ENCODE measurements around the gene FAR2. TPM values are rescaled to one million over a fixed set of nuclear protein-coding genes. Genes with fewer than 3 reads are reported as not detected.
A peak's percentile ranks its signal among the peaks of the same experiment; 100 is the strongest.
"Not testable (repeated sequence)": the region's sequence is repeated elsewhere in the genome, so short reads cannot be mapped to it uniquely, and the experiment has no call there.

Gene FAR2
- total RNA-seq, 2 experiments from 2014 or later, result 7.8 to 8.1 TPM

- not testable (repeated sequence) for H3K4me3 Mint-ChIP-seq, H3K27me3 Mint-ChIP-seq
Observed at GRCh38 chr12:29138256-29138655, 10.8 kb upstream of the FAR2 start.

GRCh38 chr12:29138855-29139254 is 10.2 kb upstream of the FAR2 start:
- CTCF ChIA-PET; ATAC-seq; H3K27me3 Mint-ChIP-seq; H3K4me1 Mint-ChIP-seq; H3K9me3 Mint-ChIP-seq (ENCODE audit: low read depth); POLR2A ChIA-PET; H3K4me3 Mint-ChIP-seq; H3K36me3 Mint-ChIP-seq (ENCODE audit: low read depth); intact Hi-C loops (cut with DNase I, micrococcal nuclease); H3K27ac Mint-ChIP-seq; DNase-seq: not testable (repeated sequence)

More at GRCh38 chr12:29138256-29138655, 10.8 kb upstream of the FAR2 start:
- CTCF ChIA-PET; POLR2A ChIA-PET; H3K9me3 Mint-ChIP-seq (ENCODE audit: low read depth); H3K4me1 Mint-ChIP-seq; ATAC-seq; H3K27ac Mint-ChIP-seq; H3K36me3 Mint-ChIP-seq (ENCODE audit: low read depth); DNase-seq; intact Hi-C loops (cut with DNase I, micrococcal nuclease): not testable (repeated sequence)

- Mint-ChIP-seq H3K4me1 (peaks cover 16% of the 10 kb centered on the region), H3K4me3 (no peak overlapping the region), H3K36me3 (ENCODE audit: low read depth) (no peaks in the 10 kb centered on the region), H3K27ac (no peak overlapping the region), H3K9me3 (ENCODE audit: low read depth) (peaks cover 1% of the 10 kb centered on the region), H3K27me3 (peaks cover 14% of the 10 kb centered on the region)
- DNase-seq, result no peak
- ChIA-PET POLR2A (no interaction called here), CTCF (interaction anchor here (0.9 kb wide), 1 partner anchor 57 kb away, joined by 3 read pairs; no protein-coding TSS in a partner anchor)
- intact Hi-C loops (cut with DNase I, micrococcal nuclease), result no loop called here
- no peak for ATAC-seq
Observed at GRCh38 chr12:29145372-29146170, 3.5 kb upstream of the FAR2 start.

- Mint-ChIP-seq H3K36me3 (ENCODE audit: low read depth) (no peaks in the 10 kb centered on the region), H3K9me3 (ENCODE audit: low read depth) (peaks cover 1% of the 10 kb centered on the region), H3K27me3 (peaks cover 14% of the 10 kb centered on the region), H3K27ac (no peak overlapping the region), H3K4me3 (no peak overlapping the region), H3K4me1 (peaks cover 16% of the 10 kb centered on the region)
- no peak for DNase-seq
- POLR2A ChIA-PET, result no interaction called here
- ATAC-seq, result no peak
- CTCF ChIA-PET, result no interaction called here
- intact Hi-C loops (cut with DNase I, micrococcal nuclease), result no loop called here
Observed at GRCh38 chr12:29146196-29146595, 2.9 kb upstream of the FAR2 start.

GRCh38 chr12:29147731-29148595 is 1.1 kb upstream of the FAR2 start:
- DNase-seq (no peak), ATAC-seq (no peak)
- intact Hi-C loops (cut with DNase I, micrococcal nuclease), result loop anchor here (1.0 to 2.0 kb wide), 4 partner anchors 45 to 233 kb away; partner anchors contain the start of gene ERGIC2 (in 1 of the 2)
- H3K4me3 Mint-ChIP-seq, result peak overlapping the region; percentile 81
- no peaks in the 10 kb centered on the region for H3K36me3 Mint-ChIP-seq (ENCODE audit: low read depth)
- peak overlapping the region; percentile 43 for H3K27ac Mint-ChIP-seq
- H3K4me1 Mint-ChIP-seq, result peaks cover 16% of the 10 kb centered on the region
- no peaks in the 10 kb centered on the region for H3K9me3 Mint-ChIP-seq (ENCODE audit: low read depth)
- ChIA-PET POLR2A (interaction anchor here (0.6 kb wide), 2 partner anchors 167 to 189 kb away, joined by 3 to 4 read pairs; no protein-coding TSS in a partner anchor), CTCF (no interaction called here)
- peaks cover 14% of the 10 kb centered on the region for H3K27me3 Mint-ChIP-seq

DNA sequence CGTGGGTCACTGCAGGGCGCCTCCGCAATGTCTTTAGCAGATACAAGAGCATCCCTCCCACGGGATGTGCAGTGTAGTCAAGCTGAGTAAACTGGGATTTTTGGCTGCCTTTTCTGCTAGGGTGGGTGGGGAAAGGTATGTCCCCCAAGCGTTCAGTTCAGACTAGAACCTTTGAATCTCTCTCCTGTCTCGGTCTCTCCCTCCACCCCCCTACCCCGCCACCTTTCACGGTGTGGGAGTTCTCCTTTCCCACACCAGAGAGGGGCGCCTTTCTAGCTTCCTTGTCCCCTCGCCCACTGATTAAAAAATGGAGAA is 525 bp upstream of the FAR2 start:
- Mint-ChIP-seq H3K9me3 (ENCODE audit: low read depth) (no peaks in the 10 kb centered on the region), H3K4me3 (peak overlapping the region; percentile 81), H3K4me1 (peaks cover 16% of the 10 kb centered on the region), H3K27ac (peak overlapping the region; percentile 85), H3K36me3 (ENCODE audit: low read depth) (no peaks in the 10 kb centered on the region), H3K27me3 (peaks cover 14% of the 10 kb centered on the region)
- intact Hi-C loops (cut with DNase I, micrococcal nuclease), result loop anchor here (1.0 to 2.0 kb wide), 3 partner anchors 45 to 232 kb away; partner anchors contain the start of gene ERGIC2 (in 1 of the 2)
- peak; percentile 31 for ATAC-seq
- DNase-seq, result no peak
- ChIA-PET CTCF (no interaction called here), POLR2A (interaction anchor here (0.6 kb wide), 1 partner anchor 166 kb away, joined by 4 read pairs; no protein-coding TSS in a partner anchor)

GRCh38 chr12:29149691-29150281 is 708 bp downstream of the FAR2 start:
- peak overlapping the region; percentile 81 for H3K4me3 Mint-ChIP-seq
- ATAC-seq, result no peak
- H3K27ac Mint-ChIP-seq, result no peak overlapping the region
- POLR2A ChIA-PET, result no interaction called here
- H3K4me1 Mint-ChIP-seq, result peaks cover 16% of the 10 kb centered on the region
- H3K9me3 Mint-ChIP-seq (ENCODE audit: low read depth), result no peaks in the 10 kb centered on the region
- no peak for DNase-seq
- CTCF ChIA-PET, result interaction anchor here (0.5 kb wide), 1 partner anchor 900 kb away, joined by 3 read pairs; no protein-coding TSS in a partner anchor
- intact Hi-C loops (cut with DNase I, micrococcal nuclease), result loop anchor here (2.0 kb wide), 2 partner anchors 47 to 231 kb away; partner anchors contain the start of gene ERGIC2 (in 1 of the 2)
- H3K27me3 Mint-ChIP-seq, result peaks cover 14% of the 10 kb centered on the region
- H3K36me3 Mint-ChIP-seq (ENCODE audit: low read depth), result no peaks in the 10 kb centered on the region

DNA sequence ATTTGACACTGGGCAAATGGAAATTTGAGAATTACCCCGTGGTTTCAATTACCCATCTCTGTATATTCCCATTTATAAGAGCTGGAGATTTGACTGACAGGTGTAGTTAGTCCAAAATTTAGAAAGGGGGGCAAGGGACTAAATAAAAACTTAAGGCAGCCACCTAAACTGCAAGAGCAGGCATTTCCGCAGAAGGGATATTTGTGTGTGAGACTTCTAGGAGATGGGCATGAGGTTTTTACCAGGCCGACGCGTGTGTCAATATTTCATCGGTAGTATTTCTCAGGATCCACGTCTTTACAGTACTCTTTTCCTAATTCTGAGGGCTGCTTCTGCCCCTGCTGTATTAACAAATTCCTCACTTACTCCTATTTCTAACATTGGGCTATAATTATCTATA is 1.4 kb downstream of the FAR2 start:
- no peak for DNase-seq
- ATAC-seq, result no peak
- intact Hi-C loops (cut with DNase I, micrococcal nuclease), result no loop called here
- Mint-ChIP-seq H3K27ac (no peak overlapping the region), H3K36me3 (ENCODE audit: low read depth) (no peaks in the 10 kb centered on the region), H3K4me1 (peaks cover 16% of the 10 kb centered on the region), H3K27me3 (peaks cover 14% of the 10 kb centered on the region), H3K4me3 (peak overlapping the region; percentile 37), H3K9me3 (ENCODE audit: low read depth) (no peaks in the 10 kb centered on the region)
- CTCF ChIA-PET, result interaction anchor here (1.0 to 1.2 kb wide), 2 partner anchors 9 to 77 kb away, joined by 3 read pairs; no protein-coding TSS in a partner anchor
- POLR2A ChIA-PET, result no interaction called here

DNA sequence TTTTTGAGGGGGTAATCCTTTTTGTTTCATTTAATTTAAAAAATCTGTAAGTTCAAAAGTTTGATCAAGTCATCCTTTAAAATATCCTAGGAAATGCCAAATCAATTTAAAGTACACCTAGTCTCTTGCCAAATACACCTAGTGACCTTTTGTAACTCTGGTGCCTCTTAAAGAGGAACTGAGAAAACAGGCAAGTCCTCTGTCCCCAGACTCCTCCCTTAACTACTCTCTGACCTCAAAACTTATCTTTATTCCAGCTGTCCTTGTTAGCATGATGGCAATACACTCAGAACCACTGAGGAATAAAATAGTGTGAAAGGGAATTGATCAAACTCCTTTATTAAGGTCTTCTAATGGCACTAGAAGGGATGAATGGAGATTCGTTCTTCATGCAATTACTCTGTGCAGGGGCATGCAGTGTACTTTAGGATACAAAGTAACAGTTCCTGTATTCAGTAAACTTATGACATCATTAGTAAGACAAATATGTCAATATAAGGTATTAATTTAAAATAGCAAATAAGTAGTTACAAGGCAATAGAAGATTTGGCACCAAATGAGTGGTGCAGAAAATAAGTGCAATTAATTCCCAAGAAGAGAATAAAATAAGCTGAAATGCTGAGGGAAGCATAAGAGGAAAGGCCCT is 3.3 kb downstream of the FAR2 start:
- no peaks in the 10 kb centered on the region for H3K9me3 Mint-ChIP-seq (ENCODE audit: low read depth)
- ATAC-seq (no peak), DNase-seq (no peak)
- H3K4me3 Mint-ChIP-seq, result no peak overlapping the region
- intact Hi-C loops (cut with DNase I, micrococcal nuclease), result no loop called here
- peaks cover 10% of the 10 kb centered on the region for H3K27me3 Mint-ChIP-seq
- POLR2A ChIA-PET, result no interaction called here
- no peak overlapping the region for H3K27ac Mint-ChIP-seq
- no peaks in the 10 kb centered on the region for H3K36me3 Mint-ChIP-seq (ENCODE audit: low read depth)
- peaks cover 16% of the 10 kb centered on the region for H3K4me1 Mint-ChIP-seq
- CTCF ChIA-PET, result no interaction called here

DNA sequence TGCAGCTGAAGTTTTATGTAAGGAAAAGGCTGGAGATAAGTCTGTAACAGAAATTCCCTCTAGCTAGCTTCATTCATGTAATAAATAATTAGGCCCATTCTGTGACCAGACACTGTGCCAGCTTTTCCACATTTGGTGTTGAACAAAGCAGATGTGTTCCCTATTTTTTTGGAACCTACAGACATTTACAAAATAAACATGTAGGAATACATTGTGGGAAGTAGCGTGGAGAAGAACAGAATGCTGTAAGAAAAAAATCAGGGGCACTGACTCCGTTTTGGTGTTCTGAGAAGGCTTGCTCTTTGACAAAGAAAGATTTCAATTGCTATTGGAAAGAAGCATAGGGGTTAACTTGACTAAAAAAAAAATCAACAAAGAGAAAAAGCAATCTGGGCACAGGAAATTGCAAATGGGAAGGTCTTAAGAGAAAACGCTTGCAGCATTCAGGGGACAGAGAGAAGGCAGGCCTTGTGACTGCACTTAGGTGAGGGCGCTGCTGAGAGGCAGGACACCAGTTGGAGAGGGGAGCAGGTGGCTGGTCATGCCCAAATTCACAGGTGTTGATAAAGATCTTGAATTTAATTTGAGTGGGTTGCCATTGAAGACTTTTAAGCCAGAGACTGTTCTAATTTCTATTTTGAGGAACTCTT is 4.0 kb downstream of the FAR2 start:
- ATAC-seq, result no peak
- Mint-ChIP-seq H3K9me3 (ENCODE audit: low read depth) (no peaks in the 10 kb centered on the region), H3K27ac (no peak overlapping the region), H3K4me3 (no peak overlapping the region), H3K27me3 (peaks cover 4% of the 10 kb centered on the region), H3K4me1 (peaks cover 14% of the 10 kb centered on the region), H3K36me3 (ENCODE audit: low read depth) (no peaks in the 10 kb centered on the region)
- POLR2A ChIA-PET, result no interaction called here
- DNase-seq, result no peak
- CTCF ChIA-PET, result no interaction called here
- intact Hi-C loops (cut with DNase I, micrococcal nuclease), result no loop called here

- intact Hi-C loops (cut with DNase I, micrococcal nuclease), result no loop called here
- peaks cover 2% of the 10 kb centered on the region for H3K27me3 Mint-ChIP-seq
- no peak overlapping the region for H3K27ac Mint-ChIP-seq
- H3K36me3 Mint-ChIP-seq (ENCODE audit: low read depth), result no peaks in the 10 kb centered on the region
- DNase-seq (no peak), ATAC-seq (no peak)
- H3K4me3 Mint-ChIP-seq, result no peak overlapping the region
- ChIA-PET CTCF (no interaction called here), POLR2A (no interaction called here)
- no peaks in the 10 kb centered on the region for H3K9me3 Mint-ChIP-seq (ENCODE audit: low read depth)
- H3K4me1 Mint-ChIP-seq, result peaks cover 10% of the 10 kb centered on the region
Observed at GRCh38 chr12:29155079-29155478, 6.0 kb downstream of the FAR2 start.

Data from activated CD4-positive, alpha-beta T cell treated with anti-CD3 and anti-CD28 coated beads for 36 hours (primary cell).